Lung (tissue), 12 donors: ENCODE results near the gene FKRP. TPM values are rescaled to one million over a fixed set of nuclear protein-coding genes. Genes with fewer than 3 reads are reported as not detected.
"Not testable (repeated sequence)": the region's sequence is repeated elsewhere in the genome, so short reads cannot be mapped to it uniquely, and the experiment has no call there.

ENCODE experiments used
- ATAC-seq: fragments of 200-7000 bp; cut with Tn5 transposase; one replicate; pipeline ENCODE4 v1.9.1; 2020; ENCODE audit warnings: moderate number of reproducible peaks; ENCODE audit not compliant: insufficient read depth, low FRiP score
- DNase-seq, 3 donors: peaks; one replicate each; pipeline ENCODE4 v3.0.0-alpha.2; 2013 to 2017
- H3K27ac ChIP-seq, 2 donors: one replicate each; pipeline ENCODE4 v1.5.1; 2013; ENCODE audit warnings: mild to moderate bottlenecking in 2 of 2, moderate library complexity in 2 of 2, control low read depth in 1 of 2, inconsistent platforms in 1 of 2, low read depth in 1 of 2, low read length in 1 of 2
- H3K27me3 ChIP-seq, 3 donors: one replicate each; pipeline ENCODE4 v1.5.1; 2013; ENCODE audit warnings: low read length in 2 of 3; ENCODE audit not compliant: control insufficient read depth in 3 of 3, insufficient read depth in 3 of 3
- H3K36me3 ChIP-seq, 4 donors: one replicate each; pipeline ENCODE4 v1.5.1; 2013; ENCODE audit warnings: low read length in 4 of 4, mild to moderate bottlenecking in 1 of 4, moderate library complexity in 1 of 4; ENCODE audit not compliant: control insufficient read depth in 4 of 4, insufficient read depth in 4 of 4
- H3K4me1 ChIP-seq, 5 donors: one replicate each; pipeline ENCODE4 v1.5.1; 2013; ENCODE audit warnings: low read length in 5 of 5, mild to moderate bottlenecking in 2 of 5, moderate library complexity in 1 of 5; ENCODE audit not compliant: control insufficient read depth in 5 of 5, insufficient read depth in 5 of 5
- H3K4me3 ChIP-seq: one replicate; pipeline ENCODE4 v1.5.1; 2013; ENCODE audit warnings: mild to moderate bottlenecking, control low read depth, moderate library complexity
- H3K9ac ChIP-seq, 2 donors: one replicate each; pipeline ENCODE4 v1.5.1; 2013; ENCODE audit warnings: low read length in 2 of 2, control low read depth in 1 of 2; ENCODE audit not compliant: insufficient read depth in 1 of 2
- H3K9me3 ChIP-seq, 4 donors: one replicate each; pipeline ENCODE4 v1.5.1; 2013; ENCODE audit warnings: low read length in 3 of 4, mild to moderate bottlenecking in 1 of 4, moderate library complexity in 1 of 4; ENCODE audit not compliant: control insufficient read depth in 4 of 4, insufficient read depth in 3 of 4
- CTCF ChIP-seq: IDR thresholded peaks from 2 replicates; pipeline ENCODE4 v1.5.1; 2012; ENCODE audit warnings: mild to moderate bottlenecking; ENCODE audit errors: control extremely low read depth, extremely low read depth
- WGBS, 2 donors: extraction: QIAGEN DNeasy Blood & Tissue Kit; methylation state at CpG; one replicate each; pipeline ENCODE4 v1.1.7; 2013; 5-methylcytosine and 5-hydroxymethylcytosine counted together
- polyA plus RNA-seq, 2 donors: library from polyadenylated mRNA; stranded (reverse); fragments of 200-250 nt; gene quantifications; one replicate each; pipeline ENCODE4 v1.2.1, GENCODE V29; 2013
- total RNA-seq, 2 donors: library from RNA; depleted of rRNA in 1 of 2; stranded (reverse); fragments of >200 nt in 1 of 2; gene quantifications; one replicate each; pipeline ENCODE4 v1.2.1, GENCODE V29; 2014 to 2021
- donor health status: control.
- donor health status: control.
- donor health status: Bipolar disorder and iron deficiency.
- donor health status: healthy.
- donor health status: DM: yes; HTN: yes; CAD: no.

Gene FKRP
- total and polyA plus RNA-seq, 4 donors, result 10.8 to 23.9 (median 15.2) TPM

- DNase-seq (no peak), ATAC-seq (no peak)
- Histone ChIP-seq H3K27me3 (no peaks in the 10 kb centered on the region), H3K36me3 (no peaks in the 10 kb centered on the region), H3K4me3 (no peak overlapping the region), H3K4me1 (peaks cover 0 to 23% (median 3%) of the 10 kb centered on the region in 5 donors), H3K27ac (no peak overlapping the region), H3K9me3 (no peaks in the 10 kb centered on the region), H3K9ac (no peak overlapping the region)
- 98 to 99% methylated on average over 2 of the region's 2 CpGs for WGBS, 2 donors
- TF ChIP-seq CTCF, result no peak
Measured at GRCh38 chr19:46798713-46799112, 52.9 kb downstream of the FKRP start.

GRCh38 chr19:46802152-46802551, 56.3 kb downstream of the FKRP start:
- Histone ChIP-seq H3K9ac (no peak overlapping the region), H3K27me3 (no peaks in the 10 kb centered on the region), H3K27ac (no peak overlapping the region), H3K36me3 (no peaks in the 10 kb centered on the region), H3K9me3 (no peaks in the 10 kb centered on the region), H3K4me1 (peaks cover 0 to 8% (median 0%) of the 10 kb centered on the region in 5 donors), H3K4me3 (no peak overlapping the region)
- ATAC-seq, result no peak
- WGBS, 2 donors, result 95 to 96% methylated on average over 5 of the region's 5 CpGs
- DNase-seq, result no peak
- TF ChIP-seq CTCF, result no peak

- H3K27me3 ChIP-seq, result no peaks in the 10 kb centered on the region
- DNase-seq (no peak), ATAC-seq (no peak)
- H3K9ac ChIP-seq, result no peak overlapping the region
- H3K4me1 ChIP-seq, result no peaks in the 10 kb centered on the region
- WGBS, 2 donors, result 76 to 79% methylated on average over 2 of the region's 2 CpGs
- H3K36me3 ChIP-seq, result no peaks in the 10 kb centered on the region
- H3K27ac ChIP-seq, result no peak overlapping the region
- no peaks in the 10 kb centered on the region for H3K9me3 ChIP-seq
- TF ChIP-seq CTCF, result no peak
- H3K4me3 ChIP-seq, result no peak overlapping the region
Measured at GRCh38 chr19:46803555-46803954, 57.7 kb downstream of the FKRP start.

- H3K4me3 ChIP-seq, H3K36me3 ChIP-seq, H3K27ac ChIP-seq, DNase-seq, H3K9ac ChIP-seq, H3K4me1 ChIP-seq, ATAC-seq, H3K9me3 ChIP-seq, H3K27me3 ChIP-seq: not testable (repeated sequence)
- 94 to 96% methylated on average over 4 of the region's 4 CpGs for WGBS, 2 donors
Measured at GRCh38 chr19:46804432-46804831, 58.6 kb downstream of the FKRP start.
